HepG2 (cell line): ENCODE measurements around the gene SERPINB1. TPM values are rescaled to one million over a fixed set of nuclear protein-coding genes. Genes with fewer than 3 reads are reported as not detected.

Experiments
- E2F2 ChIP-seq: sonication (generic); formaldehyde crosslinking; IDR thresholded peaks from 2 replicates; pipeline ENCODE4 v1.4.0; 2020; ENCODE audit warnings: missing genetic modification reagents, borderline replicate concordance
- ISL2 ChIP-seq: sonication (generic); formaldehyde crosslinking; IDR thresholded peaks from 2 replicates; pipeline ENCODE4 v1.5.0; 2020; ENCODE audit warnings: missing genetic modification reagents
- KLF9 ChIP-seq: IDR thresholded peaks from 2 replicates; pipeline ENCODE4 v1.6.1; 2016; ENCODE audit warnings: low read depth
- NBN ChIP-seq: fragments of 450-650 bp; conservative IDR thresholded peaks from 2 replicates; pipeline ENCODE4 v1.6.1; 2017
- PRDM10 ChIP-seq: sonication (generic); formaldehyde crosslinking; IDR thresholded peaks from 2 replicates; pipeline ENCODE4 v1.4.0; 2020; ENCODE audit warnings: low read depth, missing genetic modification reagents
- RBM22 ChIP-seq: fragments of 200-400 bp; formaldehyde crosslinking; optimal IDR thresholded peaks from 2 replicates; pipeline ENCODE3; 2017; ENCODE audit warnings: mild to moderate bottlenecking, low read length, moderate library complexity
- SUZ12 ChIP-seq: fragments of 150-350 bp; IDR thresholded peaks from 2 replicates; pipeline ENCODE4 v1.6.1; 2014; ENCODE audit warnings: low read depth, low read length
- TBX3 ChIP-seq: fragments of 450-650 bp; IDR thresholded peaks from 2 replicates; pipeline ENCODE4 v1.6.1; 2017; ENCODE audit warnings: antibody characterized with exemption, mild to moderate bottlenecking, inconsistent platforms, borderline replicate concordance
- THAP8 ChIP-seq: sonication (generic); formaldehyde crosslinking; IDR thresholded peaks from 2 replicates; pipeline ENCODE4 v1.5.1; 2020; ENCODE audit warnings: missing genetic modification reagents, mild to moderate bottlenecking, borderline replicate concordance
- THAP9 ChIP-seq: sonication (generic); formaldehyde crosslinking; IDR thresholded peaks from 2 replicates; pipeline ENCODE4; 2020; ENCODE audit warnings: missing genetic modification reagents, mild to moderate bottlenecking, borderline replicate concordance
- YEATS4 ChIP-seq: sonication (generic); formaldehyde crosslinking; IDR thresholded peaks from 2 replicates; pipeline ENCODE4 v1.4.0; 2020; ENCODE audit warnings: missing genetic modification reagents, borderline replicate concordance
- ZFP91 ChIP-seq: sonication (generic); formaldehyde crosslinking; IDR thresholded peaks from 2 replicates; pipeline ENCODE4 v1.9.0; 2022; ENCODE audit warnings: missing genetic modification reagents, mild to moderate bottlenecking, borderline replicate concordance
- ZNF335 ChIP-seq: sonication (generic); formaldehyde crosslinking; IDR thresholded peaks from 2 replicates; pipeline ENCODE4 v1.4.0; 2020; ENCODE audit warnings: missing genetic modification reagents
- ZNF7 ChIP-seq: IDR thresholded peaks from 2 replicates; pipeline ENCODE4 v1.6.1; 2016; ENCODE audit warnings: missing biosample characterization, missing genetic modification reagents
- ZNF704 ChIP-seq: sonication (generic); formaldehyde crosslinking; IDR thresholded peaks from 2 replicates; pipeline ENCODE4 v1.8.1; 2023; ENCODE audit warnings: mild to moderate bottlenecking, inconsistent platforms, moderate library complexity, missing genetic modification reagents, borderline replicate concordance
- ZNF747 ChIP-seq: sonication (generic); formaldehyde crosslinking; IDR thresholded peaks from 2 replicates; pipeline ENCODE4 v1.8.1; 2023; ENCODE audit warnings: missing genetic modification reagents, mild to moderate bottlenecking, borderline replicate concordance
- polyA plus RNA-seq, 8 experiments: library from polyadenylated mRNA; depleted of rRNA in 3 of 8; stranded (reverse) in 7 of 8; unstranded in 1 of 8; fragments of >200 nt; fragmentation: Illumina TruSeq in 4 of 8; extraction: Trizol in 4 of 8; gene quantifications; 2 replicates each; pipeline versions ENCODE4 v1.2.1 to v1.2.3, GENCODE V29; 2011 to 2016; ENCODE audit warnings: low read depth in 4 of 8, missing spikeins in 1 of 8, mixed read lengths in 1 of 8; ENCODE audit not compliant: insufficient read depth in 1 of 8
- total RNA-seq, 5 experiments: library from RNA; depleted of rRNA; stranded (reverse); fragments of >200 nt; fragmentation: Illumina TruSeq; extraction: Trizol; gene quantifications; 2 replicates each; pipeline ENCODE4 v1.2.3, GENCODE V29; 2016; ENCODE audit warnings: low read depth in 1 of 5

The SERPINB1 gene
- total and polyA plus RNA-seq, 2 of the 13 experiments (the other 11 are each of a cell fraction or from before 2014, with no cell fraction given): 41.4 to 60.5 TPM

- TF ChIP-seq THAP8 (0 out of 2 replicates have a peak, but pooled peaks have one; percentile 62), THAP9 (peak; percentile 36; the same call in 1 of the 2 replicates), PRDM10 (CRISPR knock-in tag) (peak; percentile 65; the same call in 1 of the 2 replicates), ZNF7 (CRISPR knock-in tag) (no peak), ISL2 (CRISPR knock-in tag) (peak; percentile 63; the same call in 1 of the 2 replicates), ZNF704 (peak; percentile 91; the same call in 1 of the 2 replicates), YEATS4 (CRISPR knock-in tag) (peak; percentile 89), ZNF335 (CRISPR knock-in tag) (peak; percentile 69; the same call in 1 of the 2 replicates), KLF9 (CRISPR knock-in tag) (peak; percentile 45; the same call in 1 of the 2 replicates), TBX3 (peak; percentile 61; the same call in 1 of the 2 replicates), SUZ12 (no peak), NBN (no peak), RBM22 (peak; percentile 67), ZNF747 (CRISPR knock-in tag) (peak; percentile 95), E2F2 (CRISPR knock-in tag) (peak; percentile 81; the same call in 1 of the 2 replicates), ZFP91 (CRISPR knock-in tag) (peak; percentile 89)
Observed at GRCh38 chr6:2841264-2842138, at the start of gene SERPINB1 (continued).
